Nephron progenitor cell (in vitro differentiated cells): Measurements from ENCODE around the gene JAKMIP2.
A peak's percentile ranks its signal among the peaks of the same experiment; 100 is the strongest.

Experiments used
- DNase-seq: peaks from one replicate; pipeline ENCODE4 v3.0.0; 2021
- H3K27ac Mint-ChIP-seq: 2 replicates; pipeline ENCODE4 v1.8.0; 2021; ENCODE audit warnings: mild to moderate bottlenecking, moderate library complexity, mixed read lengths
- H3K27me3 Mint-ChIP-seq: 2 replicates; pipeline ENCODE4 v1.8.0; 2021; ENCODE audit warnings: mild to moderate bottlenecking, low read depth, mixed read lengths; ENCODE audit not compliant: poor library complexity
- H3K36me3 Mint-ChIP-seq: 2 replicates; pipeline ENCODE4 v1.8.0; 2021; ENCODE audit warnings: low read depth, mixed read lengths
- H3K4me1 Mint-ChIP-seq: 2 replicates; pipeline ENCODE4 v1.8.0; 2021; ENCODE audit warnings: mixed read lengths
- H3K4me3 Mint-ChIP-seq: 2 replicates; pipeline ENCODE4 v1.8.0; 2021; ENCODE audit warnings: mild to moderate bottlenecking, moderate library complexity, mixed read lengths
- H3K9me3 Mint-ChIP-seq: 2 replicates; pipeline ENCODE4 v1.8.0; 2021; ENCODE audit warnings: mild to moderate bottlenecking, moderate library complexity, mixed read lengths
- TF ChIP-seq, protein P1 (sequence below): fragments of 200-600 bp; sonication (generic); IDR thresholded peaks from 2 replicates; pipeline ENCODE4 v1.5.0; 2021; ENCODE audit warnings: antibody characterized with exemption

JAKMIP2 gene

DNA sequence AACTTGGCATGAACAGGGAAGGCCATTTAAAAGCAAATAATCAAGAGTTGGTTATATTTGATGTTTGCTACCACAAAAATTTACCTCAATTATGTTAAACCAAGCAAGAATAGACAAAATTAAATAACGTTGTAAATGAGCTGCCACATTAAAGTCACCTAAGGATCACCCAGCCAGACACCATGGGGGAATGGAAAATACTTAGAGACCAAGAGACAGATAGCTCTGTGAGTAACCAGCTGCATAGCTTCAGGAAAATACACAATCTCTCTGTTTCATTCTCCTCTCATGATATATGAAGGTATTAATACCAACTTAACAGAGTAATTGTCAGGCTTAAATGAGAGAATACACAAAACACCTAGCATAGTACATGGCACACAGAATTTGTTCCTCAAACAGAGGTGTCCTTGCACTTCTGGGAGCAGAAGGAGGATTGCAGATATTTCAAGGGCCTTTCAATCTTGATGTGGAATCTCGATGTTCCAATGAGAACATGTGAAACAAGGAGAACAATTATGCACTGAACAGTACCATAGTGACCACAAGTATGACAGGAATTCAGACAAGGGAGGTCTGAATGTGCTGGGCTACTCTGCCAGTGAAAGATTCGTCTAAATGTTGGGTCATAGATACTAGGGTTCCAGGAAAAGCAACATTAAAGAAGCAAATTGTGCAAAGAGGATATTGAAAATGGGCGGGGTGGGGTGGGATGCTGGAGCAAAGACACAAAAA is 18.6 kb downstream of the JAKMIP2 start:
- H3K4me3 Mint-ChIP-seq = no peak overlapping the region
- H3K27me3 Mint-ChIP-seq = no peaks in the 10 kb centered on the region
- H3K27ac Mint-ChIP-seq = peak overlapping the region; percentile 55
- DNase-seq = no peak
- no peaks in the 10 kb centered on the region for H3K36me3 Mint-ChIP-seq
- H3K9me3 Mint-ChIP-seq = no peaks in the 10 kb centered on the region
- TF ChIP-seq, protein P1, sequence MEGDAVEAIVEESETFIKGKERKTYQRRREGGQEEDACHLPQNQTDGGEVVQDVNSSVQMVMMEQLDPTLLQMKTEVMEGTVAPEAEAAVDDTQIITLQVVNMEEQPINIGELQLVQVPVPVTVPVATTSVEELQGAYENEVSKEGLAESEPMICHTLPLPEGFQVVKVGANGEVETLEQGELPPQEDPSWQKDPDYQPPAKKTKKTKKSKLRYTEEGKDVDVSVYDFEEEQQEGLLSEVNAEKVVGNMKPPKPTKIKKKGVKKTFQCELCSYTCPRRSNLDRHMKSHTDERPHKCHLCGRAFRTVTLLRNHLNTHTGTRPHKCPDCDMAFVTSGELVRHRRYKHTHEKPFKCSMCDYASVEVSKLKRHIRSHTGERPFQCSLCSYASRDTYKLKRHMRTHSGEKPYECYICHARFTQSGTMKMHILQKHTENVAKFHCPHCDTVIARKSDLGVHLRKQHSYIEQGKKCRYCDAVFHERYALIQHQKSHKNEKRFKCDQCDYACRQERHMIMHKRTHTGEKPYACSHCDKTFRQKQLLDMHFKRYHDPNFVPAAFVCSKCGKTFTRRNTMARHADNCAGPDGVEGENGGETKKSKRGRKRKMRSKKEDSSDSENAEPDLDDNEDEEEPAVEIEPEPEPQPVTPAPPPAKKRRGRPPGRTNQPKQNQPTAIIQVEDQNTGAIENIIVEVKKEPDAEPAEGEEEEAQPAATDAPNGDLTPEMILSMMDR = no peak
- H3K4me1 Mint-ChIP-seq = peaks cover 8% of the 10 kb centered on the region

DNA sequence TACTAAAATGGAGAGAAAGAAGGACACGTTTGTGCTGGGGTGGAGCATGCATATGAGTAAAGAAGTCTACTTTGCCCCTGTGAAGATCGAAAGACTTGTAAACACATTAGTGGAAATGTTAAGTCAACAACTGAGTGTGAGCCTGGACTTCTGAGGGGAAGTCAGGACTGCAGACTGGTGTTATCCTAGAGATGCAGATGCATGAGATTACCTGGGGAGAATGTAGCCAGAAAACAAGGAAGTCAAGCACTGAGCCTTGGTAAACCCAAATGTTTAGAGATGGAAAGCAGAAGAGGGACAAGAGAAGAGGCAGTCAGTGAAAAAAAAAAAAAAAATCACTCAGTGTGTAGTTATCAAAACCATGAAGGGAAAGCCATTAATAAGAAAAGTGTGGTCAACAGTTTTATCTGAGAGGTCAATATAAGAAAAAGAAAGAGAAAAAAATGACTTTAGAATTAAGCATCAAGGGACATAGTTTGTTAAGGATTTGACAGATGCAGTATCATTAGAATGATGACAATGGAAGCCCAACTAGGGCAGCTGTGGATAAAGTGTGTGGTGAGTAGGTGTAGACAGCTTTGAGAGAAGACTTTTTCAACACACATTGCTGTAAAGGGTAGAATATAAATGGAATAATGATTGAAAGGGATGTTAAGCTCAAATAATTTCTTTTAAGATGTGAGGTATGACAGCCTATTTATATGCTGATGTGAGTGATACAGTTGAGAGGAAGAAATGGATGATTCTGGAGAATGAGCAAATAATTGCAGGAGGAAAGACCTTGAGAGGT is 22.2 kb downstream of the JAKMIP2 start:
- no peaks in the 10 kb centered on the region for H3K27me3 Mint-ChIP-seq
- no peak overlapping the region for H3K4me3 Mint-ChIP-seq
- H3K9me3 Mint-ChIP-seq = no peaks in the 10 kb centered on the region
- TF ChIP-seq, protein P1 = no peak
- no peaks in the 10 kb centered on the region for H3K36me3 Mint-ChIP-seq
- no peak overlapping the region for H3K27ac Mint-ChIP-seq
- peaks cover 8% of the 10 kb centered on the region for H3K4me1 Mint-ChIP-seq
- DNase-seq = no peak

DNA sequence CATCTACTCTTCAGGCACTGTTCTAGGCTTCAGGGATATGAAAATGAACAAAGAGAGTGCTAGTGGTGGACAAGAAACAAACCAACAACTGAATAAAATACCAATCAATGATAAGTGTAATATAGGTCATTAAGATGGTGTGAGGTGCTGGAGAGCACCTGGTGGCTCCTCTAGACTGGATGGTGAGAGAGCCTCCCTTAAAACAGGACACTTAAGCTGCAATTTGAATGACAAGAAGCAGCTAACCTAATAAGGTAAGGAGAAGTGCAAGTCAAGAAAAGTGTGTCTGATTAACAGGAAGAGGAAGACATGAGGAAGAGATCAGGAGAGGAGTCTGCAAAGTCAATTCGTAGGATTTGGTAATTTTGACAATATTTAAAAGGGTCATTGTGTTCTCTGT is 23.1 kb downstream of the JAKMIP2 start:
- H3K36me3 Mint-ChIP-seq = peaks cover 3% of the 10 kb centered on the region
- H3K4me3 Mint-ChIP-seq = no peak overlapping the region
- peaks cover 8% of the 10 kb centered on the region for H3K4me1 Mint-ChIP-seq
- no peak overlapping the region for H3K27ac Mint-ChIP-seq
- H3K27me3 Mint-ChIP-seq = no peaks in the 10 kb centered on the region
- TF ChIP-seq, protein P1 = no peak
- H3K9me3 Mint-ChIP-seq = no peaks in the 10 kb centered on the region
- DNase-seq = no peak

DNA sequence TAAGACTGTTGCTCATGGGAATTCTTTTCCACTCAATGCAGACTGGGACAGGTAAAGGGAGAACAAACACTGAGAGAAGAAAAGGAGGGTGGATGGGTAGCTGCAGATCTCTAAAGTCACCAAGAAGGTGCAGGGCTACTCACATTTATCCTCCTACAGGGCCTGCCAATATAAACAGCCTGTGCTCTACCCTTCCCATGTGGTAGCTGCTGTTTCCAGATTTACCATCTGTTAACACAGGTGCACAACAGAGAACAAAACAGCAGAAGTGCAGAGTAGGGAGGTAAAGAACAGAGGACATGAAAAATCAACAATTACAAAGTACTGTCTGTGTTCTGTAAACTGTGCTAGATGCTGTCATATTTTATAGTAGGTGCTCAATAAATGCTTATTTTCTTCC is 26.0 kb downstream of the JAKMIP2 start:
- peak overlapping the region; percentile 40 for H3K27ac Mint-ChIP-seq

DNA sequence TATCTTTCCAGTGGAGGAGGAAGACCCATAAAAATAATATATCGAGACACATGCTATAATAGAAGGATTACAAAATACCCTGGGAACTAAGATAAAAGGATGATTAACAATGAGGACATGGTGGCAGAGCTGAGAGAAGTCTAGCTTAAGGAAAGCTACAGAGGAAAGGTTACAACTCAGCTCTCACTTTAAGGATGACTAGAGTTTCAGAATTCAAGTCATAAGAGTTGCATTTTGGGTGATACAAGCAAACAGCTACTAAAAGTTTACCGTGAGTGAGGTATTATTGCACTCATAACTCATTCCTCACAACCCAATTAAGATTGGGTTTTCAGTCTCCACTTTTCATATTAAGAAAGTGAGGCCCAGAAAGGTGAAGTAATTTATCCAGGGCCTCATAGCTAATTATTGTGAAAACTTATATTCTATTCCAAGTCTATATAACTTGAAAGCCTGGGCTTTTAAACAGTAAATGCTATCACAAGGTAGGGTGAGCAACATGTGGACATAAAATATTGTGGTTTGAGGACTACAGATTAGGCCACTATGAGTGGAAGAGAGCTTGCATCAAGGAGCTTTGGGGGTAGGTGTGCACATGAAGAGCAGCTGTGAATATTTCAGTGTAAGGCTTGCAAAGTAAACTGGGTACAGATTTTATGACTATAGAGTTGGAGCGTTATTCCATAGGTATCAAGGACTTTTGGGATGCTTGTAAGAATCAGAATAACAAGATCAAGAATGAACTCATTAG is 28.0 kb downstream of the JAKMIP2 start:
- H3K27ac Mint-ChIP-seq = no peak overlapping the region

More for the DNA sequence above, 26.0 kb downstream of the JAKMIP2 start:
- TF ChIP-seq, protein P1 = no peak
- H3K4me1 Mint-ChIP-seq = peaks cover 16% of the 10 kb centered on the region
- H3K4me3 Mint-ChIP-seq = no peak overlapping the region
- DNase-seq = no peak
- peaks cover 3% of the 10 kb centered on the region for H3K36me3 Mint-ChIP-seq
- H3K27me3 Mint-ChIP-seq = no peaks in the 10 kb centered on the region
- no peaks in the 10 kb centered on the region for H3K9me3 Mint-ChIP-seq

More for the DNA sequence above, 28.0 kb downstream of the JAKMIP2 start:
- H3K9me3 Mint-ChIP-seq = no peaks in the 10 kb centered on the region
- no peaks in the 10 kb centered on the region for H3K27me3 Mint-ChIP-seq
- peaks cover 26% of the 10 kb centered on the region for H3K4me1 Mint-ChIP-seq
- no peak for DNase-seq
- TF ChIP-seq, protein P1 = no peak
- peaks cover 10% of the 10 kb centered on the region for H3K36me3 Mint-ChIP-seq
- no peak overlapping the region for H3K4me3 Mint-ChIP-seq
